Raji (cell line): ENCODE data around the gene MTMR11.

Experiments used
- POLR2A ChIP-seq: IDR thresholded peaks from 2 replicates; pipeline ENCODE4 v1.6.1; 2011; ENCODE audit warnings: low read depth, low read length, control low read depth; ENCODE audit not compliant: insufficient read depth

The MTMR11 gene

DNA sequence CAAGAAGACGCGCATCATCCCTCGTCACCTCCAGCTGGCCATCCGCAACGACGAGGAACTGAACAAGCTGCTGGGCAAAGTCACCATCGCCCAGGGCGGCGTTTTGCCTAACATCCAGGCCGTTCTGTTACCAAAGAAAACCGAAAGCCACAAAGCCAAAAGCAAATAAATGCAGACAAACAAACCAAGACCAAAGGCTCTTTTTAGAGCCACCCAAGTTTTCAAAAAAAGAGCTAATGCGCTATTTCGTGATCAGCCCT is 49.6 kb downstream of the MTMR11 start:
- TF ChIP-seq POLR2A: peak; percentile 58; the same call in 1 of the 2 replicates

DNA sequence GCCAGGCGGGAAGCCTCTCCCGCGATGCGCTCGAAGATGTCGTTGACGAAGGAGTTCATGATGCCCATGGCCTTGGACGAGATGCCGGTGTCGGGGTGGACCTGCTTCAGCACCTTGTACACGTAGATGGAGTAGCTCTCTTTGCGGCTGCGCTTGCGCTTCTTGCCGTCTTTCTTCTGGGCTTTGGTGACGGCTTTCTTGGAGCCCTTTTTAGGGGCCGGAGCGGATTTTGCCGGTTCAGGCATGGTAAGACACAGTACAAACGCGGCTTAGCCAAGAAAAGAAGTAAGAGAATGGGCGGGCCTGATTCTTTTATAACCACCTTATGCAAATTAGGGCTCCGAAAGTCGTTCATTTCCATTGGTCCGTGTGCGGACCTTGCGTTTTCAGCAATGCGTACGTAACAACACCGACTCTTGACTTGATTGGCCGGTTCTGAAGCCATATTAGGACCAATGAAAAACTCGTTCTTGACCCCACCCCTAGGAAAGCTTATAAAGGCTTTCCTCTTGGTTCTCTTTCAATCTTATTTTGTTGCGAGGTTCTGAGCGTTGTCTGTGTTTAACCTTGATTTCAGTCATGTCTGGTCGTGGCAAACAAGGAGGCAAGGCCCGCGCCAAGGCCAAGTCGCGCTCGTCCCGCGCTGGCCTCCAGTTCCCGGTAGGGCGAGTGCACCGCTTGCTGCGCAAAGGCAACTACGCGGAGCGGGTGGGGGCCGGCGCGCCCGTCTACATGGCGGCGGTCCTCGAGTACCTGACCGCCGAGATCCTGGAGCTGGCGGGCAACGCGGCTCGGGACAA is 50.1 kb downstream of the MTMR11 start:
- TF ChIP-seq POLR2A: peak; percentile 90

DNA sequence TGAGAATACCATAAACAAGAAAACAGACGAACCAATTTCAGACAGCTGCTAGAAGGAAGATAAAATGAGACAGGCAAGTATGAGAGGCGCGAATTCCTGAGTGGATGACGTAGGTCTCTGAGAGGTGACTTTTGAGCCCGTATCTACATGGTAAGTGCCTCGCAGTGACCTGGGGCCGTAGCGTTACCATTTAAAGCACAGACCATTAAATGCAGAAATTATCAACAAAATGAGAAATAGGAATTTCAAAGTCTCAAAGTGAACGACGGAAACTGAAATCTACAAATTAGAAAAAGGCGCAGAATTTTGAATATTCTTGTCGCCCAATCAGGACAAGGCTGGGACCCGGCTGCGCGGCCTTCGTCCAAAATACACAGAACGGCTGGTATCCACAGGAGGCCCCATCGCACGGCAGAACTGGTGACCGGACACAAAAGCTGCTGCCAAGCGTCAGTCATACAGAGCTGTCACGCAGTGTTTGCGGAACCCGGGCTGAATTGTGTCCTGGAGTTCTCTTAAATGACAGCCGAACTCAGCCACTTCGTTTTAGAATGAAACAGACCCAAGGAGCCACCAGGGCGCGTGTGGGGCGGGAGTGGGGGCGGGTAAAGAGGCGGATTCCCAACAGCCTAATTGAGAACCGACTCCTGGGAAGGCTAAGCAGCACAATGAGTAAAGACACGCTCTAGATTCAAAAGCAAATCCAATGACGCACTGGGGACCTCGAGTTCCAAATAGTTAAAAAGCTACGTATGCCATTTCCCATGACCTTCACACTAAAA is 51.1 kb downstream of the MTMR11 start:
- peak; percentile 71 for TF ChIP-seq POLR2A

DNA sequence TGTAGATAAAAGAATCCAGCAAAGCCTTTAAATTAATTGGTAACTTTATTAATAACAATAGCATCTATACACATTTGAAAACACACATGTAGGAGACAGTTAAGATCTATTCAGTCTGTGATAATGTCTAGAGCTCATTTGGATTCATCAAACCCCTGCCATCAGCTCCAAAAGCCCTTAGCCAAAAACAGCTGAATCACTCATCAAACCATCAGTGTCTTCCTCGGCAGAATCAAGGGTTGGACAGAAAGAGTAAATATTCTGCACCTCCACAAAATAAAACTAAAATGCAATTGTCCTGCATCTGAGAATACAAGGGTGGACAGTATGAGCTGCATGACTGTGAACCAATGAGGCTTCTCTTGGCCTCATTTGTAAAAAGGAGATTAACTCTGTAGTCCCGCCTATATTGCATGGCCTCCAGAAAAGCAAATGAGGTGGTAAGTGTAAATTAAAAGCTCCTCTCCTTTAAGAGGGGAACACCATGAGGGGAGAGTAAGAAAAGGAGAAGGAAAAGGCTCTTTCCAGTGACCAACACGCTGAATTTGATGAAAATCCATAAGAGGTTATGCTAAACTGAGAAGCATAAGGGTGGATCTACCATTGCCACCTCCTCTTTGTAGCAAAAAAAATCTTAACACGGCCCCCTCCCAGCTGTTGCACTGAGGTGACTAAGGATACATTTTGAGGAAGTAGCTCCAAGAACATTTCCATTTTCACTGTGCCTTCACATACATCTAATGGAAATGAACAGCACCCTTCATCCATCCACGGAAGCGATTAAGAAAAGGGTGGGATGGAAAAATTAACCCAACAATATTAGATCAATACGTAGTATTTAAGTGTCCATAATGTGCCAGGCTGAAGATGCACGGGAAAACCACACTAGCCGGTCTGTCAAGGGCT is 52.0 kb downstream of the MTMR11 start:
- TF ChIP-seq POLR2A: peak; percentile 42; the same call in 1 of the 2 replicates

DNA sequence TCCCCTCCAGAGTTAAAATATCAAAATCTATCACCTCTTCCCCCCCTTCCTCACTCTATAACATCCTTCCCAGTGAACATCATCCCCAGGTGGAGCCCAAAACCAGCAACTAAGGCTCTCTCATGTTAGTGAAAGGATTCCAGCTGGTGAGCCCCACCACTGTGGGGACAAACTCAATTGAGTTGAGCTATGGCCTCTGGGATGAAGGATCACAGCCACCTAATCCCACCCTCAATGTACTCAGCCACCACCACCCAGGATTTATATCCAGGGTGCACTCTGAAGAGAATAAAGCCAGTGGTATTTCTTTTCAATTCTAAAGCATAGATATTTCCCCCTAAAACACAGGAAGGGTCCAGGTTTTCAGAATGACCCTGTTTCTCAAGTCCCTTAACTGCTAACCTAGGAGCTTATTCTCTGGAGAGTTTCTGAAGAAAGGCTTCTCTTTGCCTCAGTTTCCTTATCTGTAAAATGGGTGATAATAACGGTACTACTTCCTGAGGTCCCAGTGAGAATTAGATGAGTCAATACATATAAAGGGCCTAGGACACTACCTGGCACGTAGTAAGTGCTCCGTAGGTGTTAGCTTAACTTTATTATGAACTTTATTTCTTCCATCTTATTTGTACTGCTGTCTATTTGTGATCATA is 53.0 kb downstream of the MTMR11 start:
- no peak for TF ChIP-seq POLR2A

DNA sequence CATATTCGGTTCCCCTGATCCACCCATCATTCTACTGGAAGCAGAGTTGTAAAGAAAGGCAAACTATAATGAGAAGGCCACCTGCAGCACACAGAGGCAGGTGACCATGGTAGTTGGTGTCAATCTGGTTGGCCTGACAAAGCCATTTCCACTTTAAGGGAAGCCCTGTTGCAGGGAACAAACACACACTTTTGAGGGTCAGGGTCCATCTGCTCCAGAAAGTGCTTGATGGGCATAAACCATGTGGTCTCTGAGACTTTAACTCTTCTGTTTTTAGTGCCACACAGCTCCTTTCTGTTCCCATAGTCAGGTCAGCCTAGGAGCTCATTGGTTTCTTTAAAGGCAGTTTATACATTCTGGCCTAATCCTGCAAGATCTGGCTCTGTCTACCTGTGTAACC is 54.8 kb downstream of the MTMR11 start:
- TF ChIP-seq POLR2A: no peak

DNA sequence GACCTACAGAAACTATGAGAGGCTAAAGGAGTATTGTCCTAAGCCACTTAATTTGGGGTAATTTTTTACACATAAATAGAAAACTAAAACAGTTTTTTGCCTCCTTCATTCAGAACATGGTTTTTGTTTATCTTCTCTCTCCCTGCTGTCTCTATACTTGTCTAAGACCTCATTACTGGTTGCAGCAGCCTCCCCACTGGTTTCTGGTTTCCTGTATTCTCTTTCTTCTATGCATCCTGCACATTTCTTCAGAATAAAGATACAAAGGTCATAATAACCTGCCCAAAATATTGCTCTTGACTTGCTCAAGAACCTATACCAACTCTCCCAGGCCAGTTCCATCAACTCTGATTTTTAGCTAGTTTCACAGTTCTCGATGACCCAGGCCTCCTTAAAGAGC is 57.1 kb downstream of the MTMR11 start:
- no peak for TF ChIP-seq POLR2A
